Activated CD4-positive, alpha-beta T cell treated with anti-CD3 and anti-CD28 coated beads, Interleukin-2, Interleukin-6, amounts not matched to agents 100 ng/mL and 50 ng/mL, durations not matched to agents 16 hours and 8 hours (primary cell): ENCODE measurements around the gene PROCA1.

Experiments
- DNase-seq: peaks from one replicate; pipeline ENCODE4 v3.0.0-alpha.2; 2020

Gene PROCA1, protein sequence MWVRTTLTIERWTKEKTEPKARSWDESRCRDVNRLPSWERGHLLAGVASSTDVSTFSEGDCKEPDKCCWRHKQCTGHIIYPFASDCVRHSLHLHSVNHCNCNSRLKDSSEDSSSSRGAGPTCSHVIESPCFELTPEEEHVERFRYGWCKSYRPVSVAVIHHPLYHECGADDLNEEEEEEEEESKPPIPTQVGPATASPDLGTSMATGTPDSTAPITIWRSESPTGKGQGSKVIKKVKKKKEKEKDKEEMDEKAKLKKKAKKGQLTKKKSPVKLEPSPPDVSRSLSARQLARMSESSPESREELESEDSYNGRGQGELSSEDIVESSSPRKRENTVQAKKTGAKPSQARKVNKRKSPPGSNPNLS

GRCh38 chr17:28711723-28712031, at the start of gene PROCA1:
TSS of gene PROCA1 (minus strand) at chr17:28711888. CDS start at chr17:28711660, 228 bp downstream.
- no peak for DNase-seq

GRCh38 chr17:28760601-28761562, 49.2 kb upstream of the PROCA1 start:
- no peak for DNase-seq

- DNase-seq: no peak
Observed at GRCh38 chr17:28759256-28759865, 47.7 kb upstream of the PROCA1 start.

GRCh38 chr17:28758411-28759121, 46.9 kb upstream of the PROCA1 start:
- DNase-seq: no peak

GRCh38 chr17:28756049-28756804, 44.5 kb upstream of the PROCA1 start:
- no peak for DNase-seq

GRCh38 chr17:28755486-28755885, 43.8 kb upstream of the PROCA1 start:
- DNase-seq: no peak

DNA sequence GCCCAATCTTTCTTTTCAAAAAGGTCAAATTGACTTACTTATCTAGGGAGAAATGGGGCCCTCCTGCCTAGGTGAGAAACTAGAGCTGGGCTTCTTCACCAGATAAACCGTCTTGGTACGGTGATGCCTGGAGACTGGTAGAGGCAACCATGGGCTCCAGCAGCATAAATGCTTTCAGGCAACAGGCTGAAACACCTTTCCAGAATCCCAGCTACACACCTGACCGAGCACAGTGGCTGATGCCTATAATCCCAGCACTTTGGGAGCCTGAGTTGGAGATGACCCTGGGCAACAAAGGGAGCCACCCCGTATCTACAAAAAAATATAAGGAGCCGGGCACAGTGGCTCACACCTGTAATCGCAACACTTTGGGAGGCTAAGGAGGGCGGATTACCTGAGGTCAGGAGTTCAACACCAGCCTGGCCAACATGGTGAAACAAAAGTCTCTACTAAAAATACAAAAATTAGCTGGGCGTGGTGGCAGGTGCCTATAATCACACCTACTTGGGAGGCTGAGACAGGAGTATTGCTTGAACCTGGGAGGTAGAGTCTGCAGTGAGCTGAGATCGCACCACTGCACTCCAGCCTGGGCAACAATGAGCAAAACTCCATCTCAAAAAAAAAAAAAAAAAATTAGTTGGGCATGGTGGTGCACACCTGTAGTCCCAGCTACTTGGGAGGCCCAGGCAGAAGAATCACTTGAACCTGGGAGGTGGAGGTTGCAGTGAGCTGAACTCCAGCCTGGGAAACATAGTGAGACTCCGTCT, 40.1 kb upstream of the PROCA1 start:
- DNase-seq: no peak

GRCh38 chr17:28750178-28751047, 38.7 kb upstream of the PROCA1 start:
- DNase-seq: peak; percentile 95

- DNase-seq: no peak
Observed at GRCh38 chr17:28749516-28750177, 38.0 kb upstream of the PROCA1 start.

- no peak for DNase-seq
Observed at GRCh38 chr17:28748852-28749515, 37.3 kb upstream of the PROCA1 start.

DNA sequence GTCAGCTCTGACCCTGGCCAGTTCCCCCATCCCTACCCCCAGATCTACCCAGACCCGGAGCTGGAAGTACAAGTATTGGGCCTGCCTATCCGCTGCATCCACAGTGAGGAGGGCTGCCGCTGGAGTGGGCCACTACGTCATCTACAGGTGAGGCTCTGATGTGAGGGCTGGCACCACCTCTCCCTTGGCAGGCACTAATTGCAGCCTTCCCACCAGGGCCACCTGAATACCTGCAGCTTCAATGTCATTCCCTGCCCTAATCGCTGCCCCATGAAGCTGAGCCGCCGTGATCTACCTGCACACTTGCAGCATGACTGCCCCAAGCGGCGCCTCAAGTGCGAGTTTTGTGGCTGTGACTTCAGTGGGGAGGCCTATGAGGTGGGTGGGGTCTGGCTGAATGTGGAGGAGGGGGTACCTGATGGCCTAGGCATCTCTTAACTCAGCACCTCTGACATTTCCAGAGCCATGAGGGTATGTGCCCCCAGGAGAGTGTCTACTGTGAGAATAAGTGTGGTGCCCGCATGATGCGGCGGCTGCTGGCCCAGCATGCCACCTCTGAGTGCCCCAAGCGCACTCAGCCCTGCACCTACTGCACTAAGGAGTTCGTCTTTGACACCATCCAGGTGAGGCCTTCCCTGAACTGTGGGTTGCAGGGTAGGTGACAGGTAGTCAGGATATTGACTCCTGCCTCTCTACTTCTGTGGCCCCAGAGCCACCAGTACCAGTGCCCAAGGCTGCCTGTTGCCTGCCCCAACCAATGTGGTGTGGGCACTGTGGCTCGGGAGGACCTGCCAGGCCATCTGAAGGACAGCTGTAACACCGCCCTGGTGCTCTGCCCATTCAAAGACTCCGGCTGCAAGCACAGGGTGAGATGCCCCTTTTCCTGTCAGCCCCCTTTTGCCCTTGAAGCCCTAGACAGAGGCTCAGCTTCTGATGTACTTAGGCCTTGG, 36.4 kb upstream of the PROCA1 start:
- DNase-seq: no peak

- no peak for DNase-seq
Observed at GRCh38 chr17:28747051-28747691, 35.5 kb upstream of the PROCA1 start.

GRCh38 chr17:28746611-28747050, 34.9 kb upstream of the PROCA1 start:
- no peak for DNase-seq

- no peak for DNase-seq
Observed at GRCh38 chr17:28745786-28746411, 34.2 kb upstream of the PROCA1 start.

DNA sequence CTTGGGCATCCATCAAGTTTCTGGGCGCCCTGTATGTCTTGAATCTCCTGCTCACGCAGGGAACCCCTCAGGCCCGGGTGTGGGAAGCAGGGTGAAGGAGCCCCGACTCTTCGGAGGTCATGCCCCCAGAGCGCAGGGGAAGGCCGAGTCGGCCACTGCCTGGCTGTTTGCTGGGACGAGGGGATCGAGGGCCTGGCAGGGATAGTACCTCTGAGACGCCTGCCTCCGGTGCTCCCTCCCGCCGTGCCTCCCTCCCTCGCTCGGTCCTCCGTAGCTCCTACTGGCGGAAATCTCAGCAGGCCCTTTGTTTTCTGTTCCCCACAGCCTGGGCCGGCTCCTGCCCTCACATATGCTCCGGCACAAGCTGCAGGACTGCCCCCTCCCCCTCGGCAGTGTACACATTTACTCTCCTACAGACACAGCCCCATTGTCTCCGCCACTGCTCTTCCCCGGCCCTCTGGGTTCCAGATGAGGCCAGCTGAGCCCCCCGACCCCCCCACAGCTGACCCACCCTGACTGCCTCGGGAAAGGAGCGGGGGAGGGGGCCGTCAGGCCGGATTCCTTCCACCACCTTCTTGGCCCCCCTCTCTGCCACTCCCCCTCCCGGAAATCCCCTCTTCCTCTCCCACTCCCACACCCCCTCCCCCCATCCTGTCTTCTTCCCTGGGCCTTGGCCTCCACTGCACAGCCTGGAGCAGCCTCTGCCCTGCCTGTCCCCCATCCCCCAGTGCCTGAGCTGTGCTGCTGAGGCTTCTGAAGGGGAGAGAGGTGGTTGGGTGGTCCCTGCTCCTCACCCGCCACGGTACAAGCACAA, 33.5 kb upstream of the PROCA1 start:
- peak; percentile 50 for DNase-seq
